ENCODE results near the gene ZNF236.

ZNF236 gene

GRCh38 chr18:76992226-76993084, 170.1 kb downstream of the ZNF236 start:
- DNase-seq = no peak

GRCh38 chr18:76993085-76993382, 170.7 kb downstream of the ZNF236 start:
- no peak for DNase-seq

GRCh38 chr18:76993573-76993972, 171.2 kb downstream of the ZNF236 start:
- no peak for DNase-seq

GRCh38 chr18:76994086-76994654, 171.8 kb downstream of the ZNF236 start:
- no peak for DNase-seq

- DNase-seq = no peak
Observed at GRCh38 chr18:76995896-76996295, 173.5 kb downstream of the ZNF236 start.

GRCh38 chr18:76996429-76996828, 174.1 kb downstream of the ZNF236 start:
- no peak for DNase-seq

GRCh38 chr18:76997951-76998808, 175.8 kb downstream of the ZNF236 start:
- no peak for DNase-seq

- no peak for DNase-seq
Observed at GRCh38 chr18:76999077-76999476, 176.7 kb downstream of the ZNF236 start.

GRCh38 chr18:77000527-77000926, 178.2 kb downstream of the ZNF236 start:
- no peak for DNase-seq

- no peak for DNase-seq
Observed at GRCh38 chr18:77001041-77001440, 178.7 kb downstream of the ZNF236 start.

- DNase-seq = no peak
Observed at GRCh38 chr18:77001979-77002378, 179.6 kb downstream of the ZNF236 start.

- no peak for DNase-seq
Observed at GRCh38 chr18:77002496-77002895, 180.1 kb downstream of the ZNF236 start.

- no peak for DNase-seq
Observed at GRCh38 chr18:77003316-77003715, 181.0 kb downstream of the ZNF236 start.

GRCh38 chr18:77004555-77005380, 182.4 kb downstream of the ZNF236 start:
- DNase-seq = no peak

- no peak for DNase-seq
Observed at GRCh38 chr18:77005651-77006195, 183.4 kb downstream of the ZNF236 start.

- DNase-seq = no peak
Observed at GRCh38 chr18:77006305-77007175, 184.2 kb downstream of the ZNF236 start.

GRCh38 chr18:77007251-77007650, 184.9 kb downstream of the ZNF236 start:
- DNase-seq = no peak

- DNase-seq = no peak
Observed at GRCh38 chr18:77008006-77008405, 185.6 kb downstream of the ZNF236 start.

GRCh38 chr18:77008576-77009315, 186.4 kb downstream of the ZNF236 start:
- no peak for DNase-seq

GRCh38 chr18:77009675-77010074, 187.3 kb downstream of the ZNF236 start:
- no peak for DNase-seq

GRCh38 chr18:77012120-77012519, 189.8 kb downstream of the ZNF236 start:
- DNase-seq = no peak

Measured in NCI-H2081 treated with DMSO at 0.1 percent for 48 hours (cell line).